DOHH2 (cell line): ENCODE data around the gene ATP11A.

ENCODE experiments used
- EZH2phosphoT487 ChIP-seq: fragments of 200-600 bp; sonication (generic); IDR thresholded peaks from 2 replicates; pipeline ENCODE4 v1.6.1; 2017; ENCODE audit warnings: borderline replicate concordance, mild to moderate bottlenecking, antibody characterized with exemption, low read length, moderate library complexity, mixed read lengths
- TF ChIP-seq, protein P1 (sequence below): fragments of 200-600 bp; sonication (generic); IDR thresholded peaks from one replicate; pipeline ENCODE4 v1.5.1; 2014; ENCODE audit warnings: antibody characterized with exemption, mild to moderate bottlenecking, low read depth, low read length; ENCODE audit not compliant: poor library complexity, severe bottlenecking

DNA sequence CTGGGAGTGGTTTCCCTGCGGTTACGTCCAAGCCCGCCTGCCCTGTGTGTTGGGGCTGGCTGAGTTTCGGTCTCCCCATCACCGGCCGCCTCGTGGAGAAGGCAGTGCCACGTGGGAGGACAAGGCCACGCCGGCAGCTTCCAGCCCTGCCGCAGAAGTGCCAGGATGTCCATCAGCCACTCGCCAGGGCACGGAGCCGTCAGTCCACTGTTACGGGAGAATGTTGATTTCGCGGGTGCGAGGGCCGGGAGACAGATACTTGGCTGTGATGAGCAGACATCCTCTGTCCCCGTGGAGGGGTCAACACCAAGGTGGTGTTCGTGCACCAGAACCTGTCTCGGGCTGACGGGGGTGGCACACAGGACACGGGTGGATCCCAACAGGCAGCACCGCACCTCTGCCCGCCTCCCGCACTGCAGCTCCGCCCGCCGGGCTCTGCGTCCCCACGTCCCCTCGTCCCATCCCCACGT is 192.8 kb downstream of the ATP11A start:
- TF ChIP-seq, protein P1, sequence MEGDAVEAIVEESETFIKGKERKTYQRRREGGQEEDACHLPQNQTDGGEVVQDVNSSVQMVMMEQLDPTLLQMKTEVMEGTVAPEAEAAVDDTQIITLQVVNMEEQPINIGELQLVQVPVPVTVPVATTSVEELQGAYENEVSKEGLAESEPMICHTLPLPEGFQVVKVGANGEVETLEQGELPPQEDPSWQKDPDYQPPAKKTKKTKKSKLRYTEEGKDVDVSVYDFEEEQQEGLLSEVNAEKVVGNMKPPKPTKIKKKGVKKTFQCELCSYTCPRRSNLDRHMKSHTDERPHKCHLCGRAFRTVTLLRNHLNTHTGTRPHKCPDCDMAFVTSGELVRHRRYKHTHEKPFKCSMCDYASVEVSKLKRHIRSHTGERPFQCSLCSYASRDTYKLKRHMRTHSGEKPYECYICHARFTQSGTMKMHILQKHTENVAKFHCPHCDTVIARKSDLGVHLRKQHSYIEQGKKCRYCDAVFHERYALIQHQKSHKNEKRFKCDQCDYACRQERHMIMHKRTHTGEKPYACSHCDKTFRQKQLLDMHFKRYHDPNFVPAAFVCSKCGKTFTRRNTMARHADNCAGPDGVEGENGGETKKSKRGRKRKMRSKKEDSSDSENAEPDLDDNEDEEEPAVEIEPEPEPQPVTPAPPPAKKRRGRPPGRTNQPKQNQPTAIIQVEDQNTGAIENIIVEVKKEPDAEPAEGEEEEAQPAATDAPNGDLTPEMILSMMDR, result no peak
- TF ChIP-seq EZH2phosphoT487, result no peak
